LNCAP (cell line): ENCODE data around the gene ZKSCAN4.

Experiments
- CTCF ChIP-seq: fragments of 450-650 bp; IDR thresholded peaks from 2 replicates; pipeline ENCODE4 v1.5.1; 2017; ENCODE audit warnings: mild to moderate bottlenecking

Gene ZKSCAN4

DNA sequence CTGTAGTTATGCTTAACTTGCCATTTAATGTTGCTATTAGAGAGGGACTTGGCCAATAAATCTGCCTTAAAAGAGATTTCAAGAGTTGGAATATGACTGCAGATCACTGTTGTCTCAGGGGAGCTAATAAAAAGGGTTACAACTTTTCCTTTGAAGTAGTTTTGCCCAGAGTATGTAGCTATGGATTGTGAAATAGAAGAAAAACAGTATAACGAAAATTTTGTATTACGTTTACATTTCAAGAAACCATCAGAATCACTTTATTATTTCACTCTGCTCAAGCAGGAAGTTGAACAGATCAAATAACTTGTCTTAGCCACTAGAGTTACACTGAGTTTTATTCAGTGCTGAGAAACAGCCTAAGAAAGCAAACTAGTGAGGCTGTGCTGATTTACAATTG, 11.9 kb upstream of the ZKSCAN4 start:
- TF ChIP-seq CTCF = no peak

GRCh38 chr6:28258877-28259777, 7.1 kb upstream of the ZKSCAN4 start, which contains the start of gene NKAPL:
NKAPL (plus strand) TSS chr6:28259297; CDS start chr6:28259372, 75 bp downstream.
- TF ChIP-seq CTCF = no peak

GRCh38 chr6:28257042-28257441, 5.0 kb upstream of the ZKSCAN4 start:
- TF ChIP-seq CTCF = no peak

- TF ChIP-seq CTCF = no peak
Observed at GRCh38 chr6:28254121-28254519, 2.1 kb upstream of the ZKSCAN4 start.

GRCh38 chr6:28251661-28252008, 434 bp downstream of the ZKSCAN4 start:
- no peak for TF ChIP-seq CTCF

DNA sequence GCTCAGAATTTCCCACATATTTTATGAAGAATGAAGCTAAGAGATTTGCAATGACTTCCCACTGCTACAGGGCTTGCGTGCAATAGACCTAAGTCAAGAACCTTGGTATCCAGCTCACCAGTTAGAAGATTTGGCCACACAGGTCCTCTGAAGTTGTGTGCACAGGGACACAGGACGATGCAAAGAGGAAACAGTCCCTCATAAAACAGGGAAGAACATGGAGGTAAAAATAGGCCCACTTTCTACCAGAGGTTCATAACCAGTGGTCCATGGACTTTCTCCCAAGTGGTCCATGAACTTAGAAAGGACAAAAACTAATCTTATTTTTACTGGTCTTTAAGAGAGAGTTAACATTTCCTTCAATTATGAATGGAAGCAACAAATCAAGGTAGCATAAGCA, 1.3 kb downstream of the ZKSCAN4 start:
- no peak for TF ChIP-seq CTCF

DNA sequence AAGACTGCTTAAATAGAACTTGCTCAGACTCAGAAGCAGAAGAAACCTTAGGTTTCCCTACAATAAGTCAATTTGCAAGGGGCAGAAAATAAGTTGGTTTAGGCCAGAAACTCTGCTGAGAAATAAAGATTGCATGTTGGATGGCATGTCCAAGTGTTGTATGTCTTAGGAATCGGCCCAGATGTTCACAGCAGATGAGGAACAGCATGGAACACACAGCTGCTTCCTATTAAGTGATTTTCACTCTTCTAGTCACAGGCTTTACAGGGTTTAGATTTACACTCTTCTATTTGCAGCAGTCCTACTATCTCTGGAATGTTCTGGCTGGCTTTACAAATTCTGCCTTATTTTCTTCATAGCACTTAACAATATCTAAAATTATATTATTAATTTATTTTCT, 3.2 kb downstream of the ZKSCAN4 start:
- TF ChIP-seq CTCF = no peak
